Inflammatory macrophage (primary cell): ENCODE measurements around the gene FHL1.
"Not testable (repeated sequence)": the region's sequence is repeated elsewhere in the genome, so short reads cannot be mapped to it uniquely, and the experiment has no call there.

Experiments used
- DNase-seq, 2 donors: peaks; one replicate each; pipeline ENCODE4 v3.0.0-alpha.2; 2020 to 2022

FHL1 gene

GRCh38 chrX:136147976-136148375, 643 bp downstream of the FHL1 start:
- DNase-seq, result no peak

- DNase-seq, result no peak
Observed at GRCh38 chrX:136148391-136148790, 1.1 kb downstream of the FHL1 start.

GRCh38 chrX:136154998-136155397, 7.7 kb downstream of the FHL1 start:
- no peak for DNase-seq

GRCh38 chrX:136156560-136157117, 9.3 kb downstream of the FHL1 start:
- DNase-seq, result no peak

GRCh38 chrX:136157187-136157586, 9.9 kb downstream of the FHL1 start:
- peak; percentile 2 to 18 for DNase-seq

GRCh38 chrX:136158685-136159084, 11.4 kb downstream of the FHL1 start:
- DNase-seq, result no peak

- peak; percentile 55 to 61 for DNase-seq
Observed at GRCh38 chrX:136159611-136160025, 12.3 kb downstream of the FHL1 start.

GRCh38 chrX:136162827-136163570, 15.7 kb downstream of the FHL1 start:
- peak; percentile 46 to 50 for DNase-seq

GRCh38 chrX:136163689-136164088, 16.4 kb downstream of the FHL1 start:
- DNase-seq, result no peak

GRCh38 chrX:136165406-136165805, 18.1 kb downstream of the FHL1 start:
- no peak for DNase-seq

GRCh38 chrX:136166221-136166855, 19.0 kb downstream of the FHL1 start:
- peak in 1 of 2 donors; percentile 21 for DNase-seq

- not testable (repeated sequence) for DNase-seq
Observed at GRCh38 chrX:136167989-136168388, 20.7 kb downstream of the FHL1 start.

GRCh38 chrX:136168929-136169735, 21.8 kb downstream of the FHL1 start:
- DNase-seq, result no peak

GRCh38 chrX:136170139-136170800, 22.9 kb downstream of the FHL1 start:
- DNase-seq, result no peak

GRCh38 chrX:136171420-136171819, 24.1 kb downstream of the FHL1 start:
- DNase-seq, result no peak

GRCh38 chrX:136176399-136176825, 29.1 kb downstream of the FHL1 start:
- no peak for DNase-seq

- no peak for DNase-seq
Observed at GRCh38 chrX:136179133-136179532, 31.8 kb downstream of the FHL1 start.

- DNase-seq, result no peak
Observed at GRCh38 chrX:136182414-136182813, 35.1 kb downstream of the FHL1 start.

GRCh38 chrX:136183172-136183571, 35.8 kb downstream of the FHL1 start:
- DNase-seq, result no peak

GRCh38 chrX:136183917-136184316, 36.6 kb downstream of the FHL1 start:
- no peak for DNase-seq

GRCh38 chrX:136185401-136186022, 38.2 kb downstream of the FHL1 start:
- DNase-seq, result no peak

GRCh38 chrX:136186023-136186413, 38.7 kb downstream of the FHL1 start:
- DNase-seq, result no peak
